GM18526 (cell line): ENCODE results near the gene LMNA.

ENCODE experiments used
- POLR2A ChIP-seq: IDR thresholded peaks from 3 replicates; pipeline ENCODE4 v1.6.1; 2011; ENCODE audit not compliant: insufficient read length; ENCODE audit errors: extremely low read depth

The LMNA gene

GRCh38 chr1:156177919-156178654 lies 63.6 kb downstream of the LMNA start:
- no peak for TF ChIP-seq POLR2A

GRCh38 chr1:156180471-156180870 lies 66.0 kb downstream of the LMNA start:
- TF ChIP-seq POLR2A: no peak
